Embryonic facial prominence (tissue), 1 donor: Measurements from ENCODE around the gene PPP2R3C.
"Not testable (repeated sequence)": the region's sequence is repeated elsewhere in the genome, so short reads cannot be mapped to it uniquely, and the experiment has no call there.

ENCODE experiments used
- DNase-seq: peaks from one replicate; pipeline ENCODE4 v3.0.0-alpha.2; 2016; ENCODE audit errors: extremely low spot score

Gene PPP2R3C

DNA sequence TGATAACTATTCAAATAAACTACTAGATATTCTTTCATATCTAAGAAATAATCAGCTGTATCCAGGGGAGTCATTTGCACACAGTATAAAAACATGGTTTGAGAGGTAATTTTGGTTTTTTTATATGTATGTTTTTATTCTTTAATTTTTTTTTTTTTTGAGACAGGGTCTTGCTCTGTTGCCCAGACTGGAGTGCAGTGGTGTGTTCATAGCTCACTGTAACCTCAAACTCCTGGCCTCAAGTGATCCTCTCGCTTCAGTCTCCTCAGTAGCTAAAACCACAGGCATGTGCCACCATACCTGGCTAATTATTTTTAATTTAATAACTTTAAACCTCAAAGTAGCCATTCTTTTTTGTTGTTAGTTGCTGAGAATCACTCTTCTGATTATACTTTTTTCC, 2.3 kb upstream of the PPP2R3C start:
- DNase-seq: no peak

DNA sequence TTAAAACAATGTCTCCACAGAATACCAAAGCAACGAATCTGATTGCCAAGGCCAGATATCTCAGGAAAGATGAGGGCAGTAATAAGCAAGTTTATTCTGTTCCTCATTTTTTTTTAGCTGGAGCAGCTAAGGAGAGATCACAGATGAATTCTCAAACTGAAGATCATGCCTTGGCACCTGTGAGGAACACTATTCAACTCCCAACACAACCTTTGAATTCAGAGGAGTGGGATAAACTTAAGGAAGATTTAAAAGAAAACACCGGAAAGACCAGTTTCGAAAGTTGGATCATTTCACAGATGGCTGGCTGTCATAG, 1.6 kb upstream of the PPP2R3C start:
- DNase-seq: no peak

- DNase-seq: no peak
Observed at GRCh38 chr14:35122696-35123387, 1.1 kb upstream of the PPP2R3C start.

DNA sequence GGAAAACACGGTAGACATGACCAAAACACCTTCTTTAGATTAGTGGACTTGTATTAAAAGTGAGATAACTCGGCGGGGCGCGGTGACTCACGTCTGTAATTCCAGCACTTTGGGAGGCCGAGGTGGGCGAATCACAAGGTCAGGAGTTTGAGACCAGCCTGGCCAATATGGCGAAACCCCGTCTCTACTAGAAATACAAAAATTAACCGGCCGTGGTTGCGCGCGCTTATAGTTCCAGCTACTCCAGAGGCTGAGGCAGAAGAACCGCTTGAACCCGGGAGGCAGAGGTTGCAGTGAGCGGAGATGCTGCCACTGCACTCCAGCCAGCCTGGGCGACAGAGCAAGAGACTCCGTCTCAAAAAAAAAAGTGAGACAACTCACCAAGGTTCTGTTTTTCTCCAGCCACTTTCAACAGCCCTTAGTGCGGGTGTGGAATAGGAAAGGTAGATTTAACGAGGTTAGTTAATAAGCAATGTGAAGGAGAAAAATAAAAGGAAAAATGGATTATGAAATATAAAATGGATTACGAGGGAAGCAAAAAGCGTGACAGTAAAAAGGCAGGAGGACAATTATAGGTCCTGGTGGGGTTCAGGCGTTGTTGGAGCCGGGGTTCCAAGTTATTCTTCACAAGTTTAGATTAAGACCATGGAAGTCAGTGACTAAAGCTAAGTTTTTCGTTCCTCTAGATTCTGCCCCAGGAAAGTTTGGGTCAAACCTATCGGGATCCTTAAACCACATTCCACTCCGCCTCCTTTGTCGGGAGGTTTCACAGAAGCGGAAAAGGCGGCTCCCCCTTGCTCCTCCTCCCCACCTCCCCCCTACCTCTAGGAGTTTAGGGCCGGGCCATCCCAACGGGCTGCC, 534 bp downstream of the PPP2R3C start:
- no peak for DNase-seq

- no peak for DNase-seq
Observed at GRCh38 chr14:35117112-35117511, 4.7 kb downstream of the PPP2R3C start.

DNA sequence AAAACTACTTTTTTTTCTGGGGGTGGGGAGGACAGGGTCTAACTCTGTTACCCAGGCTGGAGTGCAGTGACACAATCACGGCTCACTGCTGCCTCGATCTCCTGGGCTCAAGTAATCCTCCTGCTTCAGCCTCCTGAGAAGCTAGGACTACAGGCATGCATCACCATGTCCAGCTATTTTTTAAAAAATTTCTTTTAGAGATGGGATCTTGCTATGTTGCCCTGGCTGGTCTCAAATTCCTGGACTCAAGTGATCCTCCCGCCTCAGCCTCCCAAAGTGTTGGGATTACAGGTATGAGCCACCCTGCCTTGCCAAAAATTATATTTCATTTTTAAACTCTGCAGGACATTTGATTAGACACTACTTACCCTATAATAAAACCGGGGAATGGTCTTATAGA, 5.5 kb downstream of the PPP2R3C start:
- DNase-seq: no peak

GRCh38 chr14:35114036-35114435, 7.8 kb downstream of the PPP2R3C start:
- no peak for DNase-seq

DNA sequence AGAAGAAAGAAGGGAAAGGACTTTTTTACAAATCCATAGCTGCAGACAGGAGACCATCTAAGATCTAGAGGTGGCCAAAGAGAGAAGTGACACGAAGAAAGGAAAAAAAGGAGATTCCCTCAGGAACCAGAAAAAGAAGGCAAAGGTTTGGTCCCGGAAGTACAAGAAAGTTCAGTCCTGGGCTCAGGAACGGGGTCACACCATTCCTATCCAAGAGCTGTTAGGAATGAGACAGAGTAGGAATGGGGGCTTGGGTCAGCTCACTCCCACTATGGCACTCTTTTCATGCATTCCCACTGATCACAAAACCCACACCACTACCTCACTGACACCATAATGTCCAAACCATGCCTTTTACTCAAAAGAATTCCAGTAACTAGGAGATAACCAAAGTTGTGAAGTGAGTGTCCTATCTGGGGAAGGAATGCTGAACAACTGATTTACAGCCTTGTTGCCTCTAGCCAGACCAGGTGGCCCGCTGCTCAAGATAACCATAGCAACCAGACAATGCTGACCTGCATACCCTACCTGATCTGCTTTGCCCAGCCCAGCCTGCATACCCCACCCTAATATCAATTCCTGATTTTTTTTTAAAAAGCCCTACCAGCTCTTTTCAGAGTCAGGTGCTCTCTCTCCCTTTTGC, 8.4 kb downstream of the PPP2R3C start:
- DNase-seq: no peak

DNA sequence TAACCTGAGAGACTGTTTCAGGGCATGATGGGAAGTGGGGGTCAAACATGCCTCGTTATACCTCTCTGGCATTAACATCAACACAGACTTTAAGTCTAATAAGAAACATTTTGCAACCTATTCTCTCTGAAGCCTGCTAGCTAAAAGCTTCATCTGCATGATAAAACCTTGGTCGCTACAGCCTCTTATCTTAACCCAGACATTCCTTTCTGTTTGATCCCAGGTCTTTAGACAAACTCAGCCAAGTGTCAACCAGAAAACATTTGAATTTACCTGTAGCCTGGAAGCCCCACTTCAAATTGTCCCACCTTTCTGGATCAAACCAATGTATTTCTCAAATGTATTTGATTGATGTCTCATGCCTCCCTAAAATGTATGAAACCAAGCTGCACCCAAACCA, 9.1 kb downstream of the PPP2R3C start:
- no peak for DNase-seq

DNA sequence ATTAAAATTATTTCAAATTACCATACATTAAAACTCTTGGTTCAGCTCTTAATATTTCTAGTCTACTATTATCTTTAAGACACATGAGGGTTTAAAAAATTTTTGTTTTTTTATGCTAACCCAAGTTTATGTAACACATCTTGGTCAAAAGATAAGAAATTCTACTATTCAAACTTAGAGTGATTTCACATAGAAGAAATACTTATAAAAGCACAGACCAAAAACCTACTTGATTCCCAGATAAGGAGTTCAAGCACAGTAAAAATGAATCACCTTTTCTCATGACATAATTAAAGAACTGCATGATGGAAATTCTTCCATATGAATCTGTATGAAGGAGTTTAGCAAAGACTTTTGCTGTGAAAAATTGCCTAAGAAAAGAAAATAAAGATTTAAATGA, 13.9 kb downstream of the PPP2R3C start:
- DNase-seq: no peak

GRCh38 chr14:35094645-35095044, 27.1 kb downstream of the PPP2R3C start:
- not testable (repeated sequence) for DNase-seq

- DNase-seq: no peak
Observed at GRCh38 chr14:35088514-35088913, 33.3 kb downstream of the PPP2R3C start.

DNA sequence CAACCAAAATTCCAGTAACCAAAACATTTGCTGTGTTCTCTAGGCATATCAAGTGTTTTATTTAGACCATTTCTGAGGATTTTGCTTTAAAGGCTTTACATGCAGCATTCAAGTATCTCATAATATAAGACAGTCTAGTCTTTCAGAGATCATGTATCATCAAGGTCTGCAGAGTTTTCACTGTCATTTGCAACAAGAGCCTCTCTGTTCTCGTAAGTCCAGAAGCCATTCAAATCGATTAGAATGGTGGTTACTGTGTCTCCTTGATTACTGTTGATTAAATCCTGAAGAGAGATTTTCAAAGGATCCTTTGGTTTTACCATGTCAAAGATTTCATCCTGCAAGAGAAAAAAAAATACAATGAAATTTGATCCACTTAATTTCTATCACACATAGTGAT, 36.3 kb downstream of the PPP2R3C start:
- no peak for DNase-seq

- no peak for DNase-seq
Observed at GRCh38 chr14:35083530-35084150, 38.1 kb downstream of the PPP2R3C start.

GRCh38 chr14:35079742-35080141, 42.0 kb downstream of the PPP2R3C start:
- no peak for DNase-seq

GRCh38 chr14:35078082-35078481, 43.7 kb downstream of the PPP2R3C start:
- DNase-seq: no peak

- DNase-seq: no peak
Observed at GRCh38 chr14:35073486-35073885, 48.3 kb downstream of the PPP2R3C start.

DNA sequence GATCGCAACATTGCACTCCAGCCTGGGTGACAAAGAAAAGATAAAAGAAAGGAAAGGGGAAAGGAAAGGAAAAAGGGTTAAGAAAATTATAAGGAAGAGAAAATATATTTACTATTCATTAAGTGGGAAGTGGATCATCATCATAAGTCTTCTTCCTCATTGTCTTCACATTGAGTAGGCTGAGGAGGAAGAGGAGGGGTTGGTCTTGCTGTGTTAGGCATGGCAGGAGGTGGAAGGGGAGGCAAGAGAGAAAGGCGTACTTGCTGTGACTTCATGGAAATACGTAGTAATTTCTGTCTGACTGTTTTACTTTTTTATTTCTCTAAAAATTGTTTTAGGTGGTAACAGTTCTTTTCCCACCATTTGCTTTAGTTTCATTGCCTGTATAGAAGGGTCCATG, 49.6 kb downstream of the PPP2R3C start:
- no peak for DNase-seq

DNA sequence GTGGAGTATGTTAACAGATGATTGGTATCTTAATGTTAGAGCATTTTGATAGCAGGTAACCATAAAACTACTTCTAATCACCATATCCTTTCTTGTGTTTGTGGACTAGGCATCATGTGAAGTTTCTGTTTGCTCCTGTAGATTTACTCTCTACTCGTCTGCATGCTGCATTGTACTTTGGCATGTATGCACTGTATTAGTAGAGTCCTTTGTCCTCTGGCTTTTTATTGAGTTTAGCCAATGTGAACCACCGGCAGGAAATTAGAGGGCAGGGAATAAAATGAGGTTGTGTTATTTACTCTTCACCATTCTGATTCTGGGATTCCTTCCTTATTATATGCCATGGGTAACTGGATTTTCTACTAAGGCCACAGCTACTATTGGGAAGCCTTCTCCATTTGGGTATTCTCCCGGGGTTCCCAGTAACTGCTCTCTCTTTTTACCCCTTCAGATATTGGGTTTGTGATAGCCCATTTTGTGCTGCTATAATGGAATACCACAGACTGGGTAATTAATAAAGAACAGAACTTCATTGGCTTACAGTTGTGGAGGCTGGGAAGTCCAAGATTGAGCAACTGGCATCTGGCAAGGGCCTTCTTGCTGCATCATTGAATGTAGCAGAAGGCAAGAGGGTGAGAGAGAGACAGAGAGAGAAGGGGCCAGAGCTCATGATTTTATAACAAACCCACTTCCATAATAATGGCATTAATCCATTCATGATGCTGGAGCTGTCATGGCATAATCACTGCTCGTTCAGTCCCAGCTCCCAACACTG, 53.4 kb downstream of the PPP2R3C start:
- no peak for DNase-seq

- not testable (repeated sequence) for DNase-seq
Observed at GRCh38 chr14:35065731-35066130, 56.1 kb downstream of the PPP2R3C start.

DNA sequence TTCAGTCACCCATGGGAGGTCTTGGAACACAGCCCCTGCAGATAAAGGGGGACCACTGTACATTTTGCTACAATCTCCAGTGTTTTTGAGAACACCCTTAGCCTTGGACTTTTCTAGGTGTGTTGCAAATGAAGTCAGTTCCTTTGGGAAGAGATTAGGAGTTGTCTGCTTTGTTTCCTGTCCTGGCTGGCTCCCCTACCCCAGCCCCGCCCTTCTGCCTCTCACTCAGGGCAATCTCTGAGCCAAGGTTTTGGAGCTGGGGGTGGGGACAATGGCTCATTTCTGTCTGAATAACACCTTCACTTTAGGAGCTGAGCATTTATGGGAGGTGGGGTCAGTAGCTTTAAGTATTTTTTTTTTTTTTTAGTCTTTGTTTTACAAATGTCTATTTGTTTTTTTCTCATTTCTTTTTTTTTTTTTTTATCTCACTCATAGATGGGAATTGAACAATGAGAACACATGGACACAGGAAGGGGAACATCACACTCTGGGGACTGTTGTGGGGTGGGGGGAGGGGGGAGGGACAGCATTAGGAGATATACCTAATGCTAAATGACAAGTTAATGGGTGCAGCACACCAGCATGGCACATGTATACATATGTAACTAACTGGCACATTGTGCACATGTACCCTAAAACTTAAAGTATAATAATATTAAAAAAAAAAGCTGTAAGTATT, 60.5 kb downstream of the PPP2R3C start:
- not testable (repeated sequence) for DNase-seq
